ENCODE measurements around the gene TCOF1.

DNA sequence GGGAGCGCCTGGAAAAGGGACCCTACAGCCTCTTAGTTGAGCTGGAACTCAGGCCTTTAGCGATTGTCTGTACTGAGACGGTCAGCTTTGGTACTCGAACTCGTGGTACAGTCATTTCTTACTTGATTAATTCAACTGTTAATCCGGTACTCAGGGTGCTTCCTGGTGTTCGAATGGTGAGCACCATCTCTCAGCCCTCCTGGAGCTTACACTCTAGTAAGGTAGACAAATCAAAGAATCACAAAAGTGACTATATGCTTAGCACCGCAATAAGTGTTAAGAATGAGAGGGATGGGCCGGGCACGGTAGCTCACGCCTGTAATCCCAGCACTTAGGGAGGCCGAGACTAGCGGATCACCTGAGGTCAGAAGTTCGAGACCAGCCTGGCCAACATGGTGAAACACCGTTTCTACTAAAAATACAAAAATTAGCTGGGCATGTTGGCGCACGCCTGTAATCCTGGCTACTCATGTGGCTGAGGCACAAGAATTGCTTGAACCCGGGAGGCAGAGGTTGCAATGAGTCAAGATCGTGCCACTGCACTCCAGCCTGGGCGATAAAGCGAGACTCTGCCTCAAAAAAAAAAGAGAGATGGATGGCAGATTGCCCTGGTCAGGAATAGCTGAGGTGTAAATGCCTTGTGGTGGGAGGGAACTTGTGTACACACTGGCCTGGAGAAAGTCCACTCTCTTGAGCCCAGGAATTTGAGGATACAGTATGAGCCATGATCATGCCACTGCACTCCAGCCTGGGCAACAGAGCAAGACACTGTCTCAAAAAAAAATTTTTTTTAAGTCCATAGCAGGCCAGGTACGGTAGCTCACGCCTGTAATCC lies 981 bp downstream of the TCOF1 start:
- TF ChIP-seq POLR2A (IDR thresholded peaks at IDR 0.05) (no peak), POLR2AphosphoS5 (IDR thresholded peaks at IDR 0.05) (no peak), CTCF (IDR thresholded peaks at IDR 0.05) (no peak)
